H9 (cell line): ENCODE results near the gene APOOL. TPM values are rescaled to one million over a fixed set of nuclear protein-coding genes. Genes with fewer than 3 reads are reported as not detected.

ENCODE experiments used
- DNase-seq: peaks from one replicate; pipeline ENCODE4 v3.0.0-alpha.2; 2017
- H2AFZ ChIP-seq: one replicate; pipeline ENCODE4 v1.6.1; 2013; ENCODE audit warnings: mild to moderate bottlenecking, low read length, control low read depth, moderate library complexity
- H2AK5ac ChIP-seq: 2 replicates; pipeline ENCODE4 v1.6.1; 2013; ENCODE audit warnings: low read length, control low read depth, mixed read lengths; ENCODE audit not compliant: insufficient read length
- H2BK120ac ChIP-seq: one replicate; pipeline ENCODE4 v1.6.1; 2013; ENCODE audit warnings: low read depth, mild to moderate bottlenecking, low read length, control low read depth, inconsistent platforms; ENCODE audit not compliant: poor library complexity, severe bottlenecking
- H2BK12ac ChIP-seq: 2 replicates; pipeline ENCODE4 v1.6.1; 2013; ENCODE audit warnings: low read length, control low read depth, mixed read lengths, low read depth; ENCODE audit not compliant: insufficient read length
- H2BK15ac ChIP-seq: 2 replicates; pipeline ENCODE4 v1.6.1; 2013; ENCODE audit warnings: low read depth, low read length, control low read depth
- H2BK20ac ChIP-seq: one replicate; pipeline ENCODE4 v1.6.1; 2013; ENCODE audit warnings: low read depth, mild to moderate bottlenecking, low read length, control low read depth, inconsistent platforms; ENCODE audit not compliant: poor library complexity, severe bottlenecking
- H2BK5ac ChIP-seq: 2 replicates; pipeline ENCODE4 v1.6.1; 2013; ENCODE audit warnings: low read length, control low read depth, mixed read lengths; ENCODE audit not compliant: insufficient read length
- H3K14ac ChIP-seq: 2 replicates; pipeline ENCODE4 v1.6.1; 2013; ENCODE audit warnings: low read length, control low read depth; ENCODE audit not compliant: insufficient read depth
- H3K18ac ChIP-seq: 2 replicates; pipeline ENCODE4 v1.6.1; 2013; ENCODE audit warnings: low read depth, mild to moderate bottlenecking, mixed read lengths, low read length, control low read depth; ENCODE audit not compliant: insufficient read length
- H3K23ac ChIP-seq: 2 replicates; pipeline ENCODE4 v1.6.1; 2013; ENCODE audit warnings: low read length, control low read depth, mixed read lengths, low read depth; ENCODE audit not compliant: insufficient read length
- H3K23me2 ChIP-seq: 2 replicates; pipeline ENCODE4 v1.6.1; 2013; ENCODE audit warnings: low read depth, mild to moderate bottlenecking, mixed read lengths, low read length, control low read depth; ENCODE audit not compliant: insufficient read length, poor library complexity, severe bottlenecking
- H3K27ac ChIP-seq: 2 replicates; pipeline ENCODE4 v1.5.1; 2013; ENCODE audit warnings: low read length, control low read depth, mixed read lengths, low read depth; ENCODE audit not compliant: insufficient read length
- H3K27me3 ChIP-seq: 2 replicates; pipeline ENCODE4 v1.6.1; 2013; ENCODE audit warnings: low read length, control low read depth, inconsistent platforms; ENCODE audit not compliant: insufficient read depth
- H3K4ac ChIP-seq: 2 replicates; pipeline ENCODE4 v1.6.1; 2013; ENCODE audit warnings: low read depth, mild to moderate bottlenecking, control low read depth, inconsistent platforms, low read length, moderate library complexity
- H3K4me1 ChIP-seq: 2 replicates; pipeline ENCODE4 v1.6.1; 2013; ENCODE audit warnings: low read length, control low read depth, inconsistent platforms; ENCODE audit not compliant: insufficient read depth
- H3K4me2 ChIP-seq: 2 replicates; pipeline ENCODE4 v1.6.1; 2013; ENCODE audit warnings: low read length, control low read depth, mixed read lengths; ENCODE audit not compliant: insufficient read length, insufficient read depth
- H3K56ac ChIP-seq: 2 replicates; pipeline ENCODE4 v1.6.1; 2013; ENCODE audit warnings: low read depth, mild to moderate bottlenecking, mixed read lengths, low read length, control low read depth; ENCODE audit not compliant: insufficient read length
- H3K79me1 ChIP-seq: 2 replicates; pipeline ENCODE4 v1.6.1; 2013; ENCODE audit warnings: low read depth, mild to moderate bottlenecking, moderate library complexity, low read length, control low read depth, inconsistent platforms; ENCODE audit not compliant: insufficient read depth, poor library complexity, severe bottlenecking
- H3K79me2 ChIP-seq: 2 replicates; pipeline ENCODE4 v1.6.1; 2013; ENCODE audit warnings: low read length, control low read depth, inconsistent platforms; ENCODE audit not compliant: insufficient read depth
- H3K9ac ChIP-seq: 2 replicates; pipeline ENCODE4 v1.6.1; 2013; ENCODE audit warnings: low read length, control low read depth, mixed read lengths; ENCODE audit not compliant: insufficient read length; ENCODE audit errors: extremely low read depth
- H3K9me3 ChIP-seq: one replicate; pipeline ENCODE4 v1.6.1; 2013; ENCODE audit warnings: low read depth, low read length, inconsistent platforms; ENCODE audit not compliant: control insufficient read depth
- H3T11ph ChIP-seq: one replicate; pipeline ENCODE4 v1.6.1; 2013; ENCODE audit warnings: mild to moderate bottlenecking, low read length, control low read depth, inconsistent platforms
- H4K20me1 ChIP-seq: one replicate; pipeline ENCODE4 v1.6.1; 2013; ENCODE audit not compliant: control insufficient read depth, insufficient read length, insufficient read depth
- H4K5ac ChIP-seq: 2 replicates; pipeline ENCODE4 v1.6.1; 2013; ENCODE audit warnings: low read depth, mild to moderate bottlenecking, mixed read lengths, low read length, control low read depth; ENCODE audit not compliant: insufficient read length
- H4K8ac ChIP-seq: replicated peaks from 2 replicates; pipeline ENCODE4 v1.6.1; 2013; ENCODE audit warnings: low read length, control low read depth, mixed read lengths, low read depth; ENCODE audit not compliant: insufficient read length
- H4K91ac ChIP-seq: 2 replicates; pipeline ENCODE4 v1.6.1; 2013; ENCODE audit warnings: low read depth, mild to moderate bottlenecking, moderate library complexity, mixed read lengths, low read length, control low read depth; ENCODE audit not compliant: insufficient read length
- H3K27ac Mint-ChIP-seq, 3 experiments: 2 replicates in 2 of 3; 3 replicates in 1 of 3; pipeline ENCODE4 v1.8.0; 2020 to 2021; ENCODE audit warnings: mixed read lengths in 3 of 3, mild to moderate bottlenecking in 1 of 3, moderate library complexity in 1 of 3
- H3K27me3 Mint-ChIP-seq: 2 replicates; pipeline ENCODE4 v1.8.0; 2021; ENCODE audit warnings: low read depth, mild to moderate bottlenecking, moderate library complexity, mixed read lengths
- H3K36me3 Mint-ChIP-seq, 3 experiments: 2 replicates in 2 of 3; 3 replicates in 1 of 3; pipeline ENCODE4 v1.8.0; 2020 to 2021; ENCODE audit warnings: low read depth in 3 of 3, mixed read lengths in 3 of 3; ENCODE audit not compliant: insufficient read depth in 1 of 3
- H3K4me1 Mint-ChIP-seq, 2 experiments: 2 replicates each; pipeline ENCODE4 v1.8.0; 2020; ENCODE audit warnings: mixed read lengths in 2 of 2
- H3K4me3 Mint-ChIP-seq, 2 experiments: 2 replicates in 1 of 2; 3 replicates in 1 of 2; pipeline ENCODE4 v1.8.0; 2020 to 2021; ENCODE audit warnings: mild to moderate bottlenecking in 2 of 2, mixed read lengths in 2 of 2, moderate library complexity in 1 of 2
- H3K9me3 Mint-ChIP-seq, 2 experiments: 2 replicates in 1 of 2; 3 replicates in 1 of 2; pipeline ENCODE4 v1.8.0; 2020; ENCODE audit warnings: mild to moderate bottlenecking in 2 of 2, mixed read lengths in 2 of 2, moderate library complexity in 1 of 2
- WGBS: extraction: QIAGEN DNeasy Blood & Tissue Kit; methylation state at CpG from one replicate; pipeline ENCODE4 v1.1.7; 2013; ENCODE audit warnings: missing lambda C conversion rate, low lambda C conversion rate, mixed read lengths; ENCODE audit not compliant: insufficient read length; ENCODE audit errors: extremely low coverage; 5-methylcytosine and 5-hydroxymethylcytosine counted together
- total RNA-seq: library from RNA; stranded (reverse); gene quantifications from 2 replicates; pipeline ENCODE4 v1.2.1, GENCODE V29; 2021
- TF ChIP-seq, protein P1 (sequence below): fragments of 200-600 bp; sonication (generic); conservative IDR thresholded peaks from 3 replicates; pipeline ENCODE4 v1.8.0; 2021; ENCODE audit warnings: antibody characterized with exemption, mild to moderate bottlenecking

APOOL gene
- total RNA-seq, 1 experiment from 2014 or later = 8.0 TPM

GRCh38 chrX:85112293-85112692, 108.6 kb downstream of the APOOL start:
- H3K9ac ChIP-seq = no peak overlapping the region
- no peaks in the 10 kb centered on the region for H3K23me2 ChIP-seq
- no peak overlapping the region for H3K4me2 ChIP-seq
- H3T11ph ChIP-seq = no peak overlapping the region
- Mint-ChIP-seq H3K9me3 (peaks cover 64% of the 10 kb centered on the region in 2 experiments), H3K27me3 (no peaks in the 10 kb centered on the region), H3K4me1 (no peaks in the 10 kb centered on the region), H3K36me3 (peaks cover 4 to 10% (median 7%) of the 10 kb centered on the region in 3 experiments; a peak in 4 of 7 replicates), H3K27ac (no peak overlapping the region; a peak in 1 of 7 replicates), H3K4me3 (no peak overlapping the region)
- no peaks in the 10 kb centered on the region for H3K79me1 ChIP-seq
- H3K79me2 ChIP-seq = no peaks in the 10 kb centered on the region
- no peak overlapping the region for H4K5ac ChIP-seq
- H2AFZ ChIP-seq = no peak overlapping the region
- H2BK12ac ChIP-seq = no peak overlapping the region
- H3K27ac ChIP-seq = no peak overlapping the region
- WGBS = no CpG with 5 or more reads among the region's 9 CpGs
- no peaks in the 10 kb centered on the region for H3K4me1 ChIP-seq
- H4K8ac ChIP-seq = no peak overlapping the region
- DNase-seq = no peak
- H2BK120ac ChIP-seq = no peak overlapping the region
- H2AK5ac ChIP-seq = no peak overlapping the region
- H3K23ac ChIP-seq = no peak overlapping the region
- H3K27me3 ChIP-seq = no peaks in the 10 kb centered on the region
- H2BK5ac ChIP-seq = no peak overlapping the region
- no peak overlapping the region for H3K56ac ChIP-seq
- no peak overlapping the region for H4K91ac ChIP-seq
- TF ChIP-seq, protein P1, sequence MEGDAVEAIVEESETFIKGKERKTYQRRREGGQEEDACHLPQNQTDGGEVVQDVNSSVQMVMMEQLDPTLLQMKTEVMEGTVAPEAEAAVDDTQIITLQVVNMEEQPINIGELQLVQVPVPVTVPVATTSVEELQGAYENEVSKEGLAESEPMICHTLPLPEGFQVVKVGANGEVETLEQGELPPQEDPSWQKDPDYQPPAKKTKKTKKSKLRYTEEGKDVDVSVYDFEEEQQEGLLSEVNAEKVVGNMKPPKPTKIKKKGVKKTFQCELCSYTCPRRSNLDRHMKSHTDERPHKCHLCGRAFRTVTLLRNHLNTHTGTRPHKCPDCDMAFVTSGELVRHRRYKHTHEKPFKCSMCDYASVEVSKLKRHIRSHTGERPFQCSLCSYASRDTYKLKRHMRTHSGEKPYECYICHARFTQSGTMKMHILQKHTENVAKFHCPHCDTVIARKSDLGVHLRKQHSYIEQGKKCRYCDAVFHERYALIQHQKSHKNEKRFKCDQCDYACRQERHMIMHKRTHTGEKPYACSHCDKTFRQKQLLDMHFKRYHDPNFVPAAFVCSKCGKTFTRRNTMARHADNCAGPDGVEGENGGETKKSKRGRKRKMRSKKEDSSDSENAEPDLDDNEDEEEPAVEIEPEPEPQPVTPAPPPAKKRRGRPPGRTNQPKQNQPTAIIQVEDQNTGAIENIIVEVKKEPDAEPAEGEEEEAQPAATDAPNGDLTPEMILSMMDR = no peak
- peaks cover 32% of the 10 kb centered on the region for H3K9me3 ChIP-seq
- H3K18ac ChIP-seq = no peak overlapping the region
- no peak overlapping the region for H3K14ac ChIP-seq
- H3K4ac ChIP-seq = no peak overlapping the region
- no peaks in the 10 kb centered on the region for H4K20me1 ChIP-seq
- no peak overlapping the region for H2BK15ac ChIP-seq
- H2BK20ac ChIP-seq = no peak overlapping the region
